Liver (tissue), 9 donors: ENCODE results near the gene OR7C1. TPM values are rescaled to one million over a fixed set of nuclear protein-coding genes. Genes with fewer than 3 reads are reported as not detected.

Experiments
- DNase-seq: peaks from one replicate; pipeline ENCODE4 v3.0.0-alpha.2; 2017; ENCODE audit warnings: low spot score
- H3K27ac ChIP-seq, 2 donors: one replicate each; pipeline ENCODE4 v1.7.0; 2013; ENCODE audit warnings: inconsistent platforms in 2 of 2, low read length in 2 of 2, control low read depth in 1 of 2, low read depth in 1 of 2, mild to moderate bottlenecking in 1 of 2
- H3K27me3 ChIP-seq, 4 donors: one replicate each; pipeline versions ENCODE4 v1.6.1 to v1.7.0; 2013; ENCODE audit warnings: low read length in 3 of 4, inconsistent platforms in 1 of 4, mild to moderate bottlenecking in 1 of 4, moderate library complexity in 1 of 4; ENCODE audit not compliant: control insufficient read depth in 4 of 4, insufficient read depth in 4 of 4
- H3K36me3 ChIP-seq, 4 donors: one replicate each; pipeline versions ENCODE4 v1.6.1 to v1.7.0; 2013; ENCODE audit warnings: low read length in 3 of 4, mild to moderate bottlenecking in 3 of 4, low read depth in 1 of 4, moderate library complexity in 1 of 4; ENCODE audit not compliant: control insufficient read depth in 4 of 4, insufficient read depth in 3 of 4
- H3K4me1 ChIP-seq, 4 donors: one replicate each; pipeline versions ENCODE4 v1.6.1 to v1.7.0; 2013; ENCODE audit warnings: low read length in 3 of 4, mild to moderate bottlenecking in 3 of 4, moderate library complexity in 1 of 4; ENCODE audit not compliant: control insufficient read depth in 4 of 4, insufficient read depth in 4 of 4
- H3K4me3 ChIP-seq, 3 donors: one replicate each; pipeline versions ENCODE4 v1.6.1 to v1.7.0; 2013; ENCODE audit warnings: low read length in 3 of 3, control low read depth in 1 of 3, low read depth in 1 of 3, mild to moderate bottlenecking in 1 of 3
- H3K9ac ChIP-seq, 2 donors: one replicate each; pipeline ENCODE4 v1.7.0; 2013; ENCODE audit warnings: low read length in 2 of 2, mild to moderate bottlenecking in 2 of 2, moderate library complexity in 2 of 2, control low read depth in 1 of 2, low read depth in 1 of 2
- H3K9me3 ChIP-seq, 4 donors: one replicate each; pipeline versions ENCODE4 v1.6.1 to v1.7.0; 2013; ENCODE audit warnings: low read length in 3 of 4; ENCODE audit not compliant: control insufficient read depth in 4 of 4
- CTCF ChIP-seq: fragments of 150-350 bp; IDR thresholded peaks from 2 replicates; pipeline ENCODE4 v1.5.1; 2017; ENCODE audit warnings: improper control_type of control experiment, low read depth, low read length; ENCODE audit not compliant: missing input control
- EGR1 ChIP-seq, 2 donors: IDR thresholded peaks; 2 replicates each; pipeline ENCODE4 v1.6.1; 2016 to 2018; ENCODE audit warnings: antibody characterized with exemption in 2 of 2, low read depth in 2 of 2
- FOXA1 ChIP-seq: IDR thresholded peaks from 2 replicates; pipeline ENCODE4 v1.6.1; 2016; ENCODE audit warnings: antibody characterized with exemption
- FOXA2 ChIP-seq: IDR thresholded peaks from 2 replicates; pipeline ENCODE4 v1.6.1; 2016; ENCODE audit warnings: antibody characterized with exemption
- HNF4A ChIP-seq, 2 donors: conservative IDR thresholded peaks; 2 replicates each; pipeline ENCODE4 v1.6.1; 2016; ENCODE audit warnings: antibody characterized with exemption in 2 of 2, mild to moderate bottlenecking in 2 of 2
- HNF4G ChIP-seq: IDR thresholded peaks from 2 replicates; pipeline ENCODE4 v1.6.1; 2016; ENCODE audit warnings: antibody characterized with exemption
- JUND ChIP-seq, 2 donors: IDR thresholded peaks; 2 replicates each; pipeline ENCODE4 v1.6.1; 2016; ENCODE audit warnings: antibody characterized with exemption in 2 of 2
- MAX ChIP-seq: IDR thresholded peaks from 2 replicates; pipeline ENCODE4 v1.6.1; 2016; ENCODE audit warnings: antibody characterized with exemption
- RAD21 ChIP-seq, 2 donors: IDR thresholded peaks; 2 replicates each; pipeline ENCODE4 v1.6.1; 2016; ENCODE audit warnings: antibody characterized with exemption in 2 of 2, mild to moderate bottlenecking in 2 of 2
- REST ChIP-seq: IDR thresholded peaks from 2 replicates; pipeline ENCODE4 v1.6.1; 2016; ENCODE audit warnings: antibody characterized with exemption, mild to moderate bottlenecking
- RXRA ChIP-seq, 2 donors: IDR thresholded peaks; 2 replicates each; pipeline ENCODE4 v1.6.1; 2017 to 2018; ENCODE audit warnings: antibody characterized with exemption in 2 of 2, mild to moderate bottlenecking in 1 of 2
- YY1 ChIP-seq: IDR thresholded peaks from 2 replicates; pipeline ENCODE4 v1.6.1; 2016; ENCODE audit warnings: antibody characterized with exemption, mild to moderate bottlenecking
- WGBS: extraction: QIAGEN DNeasy Blood & Tissue Kit; methylation state at CpG from one replicate; pipeline ENCODE4 v1.1.7; 2013; 5-methylcytosine and 5-hydroxymethylcytosine counted together
- polyA plus RNA-seq, 2 donors: library from polyadenylated mRNA; stranded (reverse) in 1 of 2; unstranded in 1 of 2; fragments of 200-250 nt in 1 of 2; fragments of >200 nt in 1 of 2; fragmentation: Nextera tagmentation in 1 of 2; extraction: Ambion mirVana in 1 of 2; gene quantifications; one replicate each; pipeline versions ENCODE4 v1.2.1 to v1.2.3, GENCODE V29; 2013 to 2015
- total RNA-seq, 2 donors: library from RNA; depleted of rRNA; stranded (reverse); fragments of >200 nt; gene quantifications; one replicate each; pipeline ENCODE4 v1.2.3, GENCODE V29; 2014
- donor health status: healthy.
- donor health status: healthy.
- donor health status: healthy.
- donor health status: healthy.
- donor health status: healthy.

The OR7C1 gene
- under 1 TPM in 1 of 2 donors, not detected in 1; 0.14 TPM for total RNA-seq
- polyA plus RNA-seq: under 1 TPM in 1 of 2 donors, not detected in 1; 0.06 TPM

GRCh38 chr19:14835011-14835410 is at the start of gene OR7C1, which contains the start of gene OR7A5:
Gene OR7C1 (minus strand): TSS chr19:14835185. CDS start chr19:14800136, 35,049 bp downstream.
Gene OR7A5 (minus strand): TSS chr19:14835185. CDS start chr19:14828241, 6,944 bp downstream.
- Histone ChIP-seq H3K4me1 (peaks cover 0 to 1% (median 0%) of the 10 kb centered on the region in 4 donors), H3K9me3 (peaks cover 0 to 3% (median 0%) of the 10 kb centered on the region in 4 donors), H3K9ac (no peak within 1 kb of the TSS), H3K4me3 (no peak within 1 kb of the TSS), H3K27ac (no peak within 1 kb of the TSS), H3K36me3 (no peaks in the 10 kb centered on the region), H3K27me3 (peaks cover 0 to 3% (median 0%) of the 10 kb centered on the region in 4 donors)
- TF ChIP-seq REST (no peak), MAX (no peak), RAD21 (IDR thresholded peaks at IDR 0.05) (no peak), HNF4G (no peak), HNF4A (conservative IDR thresholded peaks at IDR 0.05) (no peak), FOXA2 (no peak), EGR1 (IDR thresholded peaks at IDR 0.05; ENCODE audit: low read depth in 2 of 2) (no peak), JUND (IDR thresholded peaks at IDR 0.05) (no peak), FOXA1 (no peak), RXRA (IDR thresholded peaks at IDR 0.05) (no peak)
- WGBS: 17% methylated on average over 1 of the region's 1 CpG
- no peak for DNase-seq

- DNase-seq: no peak
- no peaks in the 10 kb centered on the region for H3K4me1 ChIP-seq
- no peaks in the 10 kb centered on the region for H3K36me3 ChIP-seq
- H3K27ac ChIP-seq: no peak overlapping the region
- WGBS: 75% methylated on average over 4 of the region's 4 CpGs
- no peak overlapping the region for H3K9ac ChIP-seq
- H3K9me3 ChIP-seq: peaks cover 0 to 4% (median 2%) of the 10 kb centered on the region in 4 donors
- peak; percentile 18 for TF ChIP-seq CTCF
- no peak for TF ChIP-seq YY1
- peak; percentile 57 to 66 for TF ChIP-seq RAD21 (IDR thresholded peaks at IDR 0.05)
- no peak for TF ChIP-seq RXRA (IDR thresholded peaks at IDR 0.05)
- no peak for TF ChIP-seq JUND (IDR thresholded peaks at IDR 0.05)
- H3K27me3 ChIP-seq: peaks cover 0 to 6% (median 0%) of the 10 kb centered on the region in 4 donors
- no peak overlapping the region for H3K4me3 ChIP-seq
Observed at GRCh38 chr19:14871619-14872230, 36.7 kb upstream of the OR7C1 start.
